OCI-LY1 (cell line): ENCODE measurements around the gene FRMD5.

ENCODE experiments used
- EZH2 ChIP-seq: fragments of 200-600 bp; sonication (generic), shearing (Covaris generic); IDR thresholded peaks from 2 replicates; pipeline ENCODE4 v1.8.0; 2017; ENCODE audit warnings: borderline replicate concordance, mixed run types, mild to moderate bottlenecking, antibody characterized with exemption, low read length, moderate library complexity, mixed read lengths
- TF ChIP-seq, protein P1 (sequence below): fragments of 200-600 bp; sonication (generic), shearing (Covaris generic); IDR thresholded peaks from 2 replicates; pipeline ENCODE4 v1.5.1; 2017; ENCODE audit warnings: mild to moderate bottlenecking, antibody characterized with exemption, low read length, moderate library complexity, mixed read lengths

DNA sequence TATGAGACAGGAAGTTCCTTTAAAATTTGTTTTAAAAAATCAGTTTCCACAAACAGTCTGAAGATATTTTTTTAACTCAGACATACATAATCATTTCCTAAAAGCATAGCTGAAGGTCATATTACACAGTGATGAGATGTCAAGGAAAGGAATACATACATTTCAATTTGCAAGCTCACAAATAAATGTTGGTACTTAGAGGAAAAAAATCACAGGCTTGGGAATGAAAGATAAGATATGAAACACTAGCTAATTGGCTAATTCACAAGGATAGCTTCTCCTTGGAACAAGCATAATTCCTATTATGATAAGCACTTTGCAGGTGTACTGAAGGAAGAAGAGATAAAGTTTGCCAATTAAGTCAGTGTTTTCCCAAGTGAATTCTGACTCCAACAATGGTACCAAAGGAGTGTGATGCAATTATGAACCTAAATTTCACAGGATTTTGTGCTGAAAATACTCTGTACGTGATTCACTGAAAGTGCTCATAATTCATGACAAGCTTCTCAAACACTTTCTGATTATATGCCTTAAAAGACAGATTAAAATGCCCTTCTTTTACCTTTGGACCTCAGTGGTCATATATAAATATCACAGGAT, 112.4 kb downstream of the FRMD5 start:
- TF ChIP-seq, protein P1, sequence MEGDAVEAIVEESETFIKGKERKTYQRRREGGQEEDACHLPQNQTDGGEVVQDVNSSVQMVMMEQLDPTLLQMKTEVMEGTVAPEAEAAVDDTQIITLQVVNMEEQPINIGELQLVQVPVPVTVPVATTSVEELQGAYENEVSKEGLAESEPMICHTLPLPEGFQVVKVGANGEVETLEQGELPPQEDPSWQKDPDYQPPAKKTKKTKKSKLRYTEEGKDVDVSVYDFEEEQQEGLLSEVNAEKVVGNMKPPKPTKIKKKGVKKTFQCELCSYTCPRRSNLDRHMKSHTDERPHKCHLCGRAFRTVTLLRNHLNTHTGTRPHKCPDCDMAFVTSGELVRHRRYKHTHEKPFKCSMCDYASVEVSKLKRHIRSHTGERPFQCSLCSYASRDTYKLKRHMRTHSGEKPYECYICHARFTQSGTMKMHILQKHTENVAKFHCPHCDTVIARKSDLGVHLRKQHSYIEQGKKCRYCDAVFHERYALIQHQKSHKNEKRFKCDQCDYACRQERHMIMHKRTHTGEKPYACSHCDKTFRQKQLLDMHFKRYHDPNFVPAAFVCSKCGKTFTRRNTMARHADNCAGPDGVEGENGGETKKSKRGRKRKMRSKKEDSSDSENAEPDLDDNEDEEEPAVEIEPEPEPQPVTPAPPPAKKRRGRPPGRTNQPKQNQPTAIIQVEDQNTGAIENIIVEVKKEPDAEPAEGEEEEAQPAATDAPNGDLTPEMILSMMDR = no peak
- no peak for TF ChIP-seq EZH2
